HEK293 (cell line): ENCODE data around the gene RASA2.

Experiments
- CTCF ChIA-PET: fragments of 350-600 bp; formaldehyde crosslinking; extraction: SDS; loops from one replicate; lab custom pipeline; 2021; ENCODE audit warnings: antibody characterized with exemption; lab: Yijun Ruan, JAX
- POLR2A ChIA-PET: fragments of 300-600 bp; formaldehyde crosslinking; extraction: SDS; loops from one replicate; lab custom pipeline; 2020; ENCODE audit warnings: antibody characterized with exemption, inconsistent platforms; lab: Yijun Ruan, JAX
- H3K27ac ChIP-seq: fragments of 200-500 bp; sonication (Bioruptor generic); 2 replicates; pipeline ENCODE4 v1.5.1; 2014; ENCODE audit warnings: low read depth, low read length, control low read depth, inconsistent platforms; ENCODE audit errors: extremely low read depth
- H3K36me3 ChIP-seq, 2 experiments: fragments of 200-500 bp in 1 of 2; sonication (Bioruptor generic) in 1 of 2; 1 replicate in 1 of 2; 2 replicates in 1 of 2; pipeline ENCODE4 v1.5.1; 2014 to 2017; ENCODE audit warnings: inconsistent platforms in 2 of 2, low read length in 2 of 2; ENCODE audit not compliant: control insufficient read depth in 2 of 2, insufficient read depth in 1 of 2
- H3K4me1 ChIP-seq: fragments of 200-500 bp; sonication (Bioruptor generic); 2 replicates; pipeline ENCODE4 v1.5.1; 2014; ENCODE audit warnings: mild to moderate bottlenecking, low read length, inconsistent platforms; ENCODE audit not compliant: control insufficient read depth, insufficient read depth
- H3K4me3 ChIP-seq: 2 replicates; pipeline ENCODE4 v1.5.1; 2011; ENCODE audit warnings: low read depth, mild to moderate bottlenecking, control low read depth, low read length, moderate library complexity
- H3K9me3 ChIP-seq: fragments of 200-500 bp; sonication (Bioruptor generic); 2 replicates; pipeline ENCODE4 v1.5.1; 2014; ENCODE audit warnings: low read depth, low read length, inconsistent platforms; ENCODE audit not compliant: control insufficient read depth, insufficient read depth
- KLF10 ChIP-seq: fragments of 450-650 bp; IDR thresholded peaks from 2 replicates; pipeline ENCODE4 v1.5.1; 2018; ENCODE audit warnings: missing biosample characterization, mild to moderate bottlenecking, missing genetic modification characterization
- KLF7 ChIP-seq: fragments of 450-650 bp; formaldehyde crosslinking; IDR thresholded peaks from 2 replicates; pipeline ENCODE4 v1.5.1; 2016; ENCODE audit warnings: missing biosample characterization, missing genetic modification characterization, borderline replicate concordance
- KLF9 ChIP-seq: fragments of 450-650 bp; formaldehyde crosslinking; IDR thresholded peaks from 2 replicates; pipeline ENCODE4 v1.5.1; 2016; ENCODE audit warnings: missing biosample characterization, missing genetic modification characterization, low read depth
- OVOL3 ChIP-seq: fragments of 450-650 bp; formaldehyde crosslinking; IDR thresholded peaks from 2 replicates; pipeline ENCODE4 v1.5.1; 2016; ENCODE audit warnings: missing biosample characterization, missing genetic modification characterization
- SETDB1 ChIP-seq: IDR thresholded peaks from one replicate; pipeline ENCODE4 v1.6.1; 2017; ENCODE audit warnings: mild to moderate bottlenecking, low read length, moderate library complexity, mixed read lengths; ENCODE audit not compliant: insufficient read length
- ZBTB48 ChIP-seq: fragments of 450-650 bp; formaldehyde crosslinking; IDR thresholded peaks from 2 replicates; pipeline ENCODE4 v1.5.1; 2016; ENCODE audit warnings: missing biosample characterization, missing genetic modification characterization
- ZBTB8A ChIP-seq: fragments of 450-650 bp; formaldehyde crosslinking; IDR thresholded peaks from 2 replicates; pipeline ENCODE4 v1.5.1; 2016; ENCODE audit warnings: missing biosample characterization, missing genetic modification characterization
- ZIC2 ChIP-seq: fragments of 450-650 bp; formaldehyde crosslinking; IDR thresholded peaks from 2 replicates; pipeline ENCODE4 v1.5.1; 2016; ENCODE audit warnings: missing biosample characterization, missing genetic modification characterization
- ZNF138 ChIP-seq: fragments of 450-650 bp; formaldehyde crosslinking; IDR thresholded peaks from 2 replicates; pipeline ENCODE4 v1.5.1; 2016; ENCODE audit warnings: missing biosample characterization, missing genetic modification characterization, borderline replicate concordance
- ZNF202 ChIP-seq: fragments of 450-650 bp; formaldehyde crosslinking; IDR thresholded peaks from 2 replicates; pipeline ENCODE4 v1.5.1; 2016; ENCODE audit warnings: missing biosample characterization, missing genetic modification characterization, borderline replicate concordance
- ZNF221 ChIP-seq: fragments of 450-650 bp; formaldehyde crosslinking; IDR thresholded peaks from 2 replicates; pipeline ENCODE4 v1.5.1; 2017; ENCODE audit warnings: missing biosample characterization, missing genetic modification characterization, borderline replicate concordance
- ZNF23 ChIP-seq: fragments of 450-650 bp; formaldehyde crosslinking; IDR thresholded peaks from 2 replicates; pipeline ENCODE4 v1.5.1; 2016; ENCODE audit warnings: missing biosample characterization, missing genetic modification characterization, borderline replicate concordance
- ZNF391 ChIP-seq: fragments of 450-650 bp; formaldehyde crosslinking; IDR thresholded peaks from 2 replicates; pipeline ENCODE4 v1.5.1; 2016; ENCODE audit warnings: low read depth, missing biosample characterization, missing genetic modification characterization, borderline replicate concordance
- ZNF510 ChIP-seq: fragments of 450-650 bp; formaldehyde crosslinking; IDR thresholded peaks from 2 replicates; pipeline ENCODE4 v1.5.1; 2018; ENCODE audit warnings: mild to moderate bottlenecking, missing genetic modification characterization, missing biosample characterization; ENCODE audit not compliant: insufficient replicate concordance
- ZNF555 ChIP-seq: fragments of 450-650 bp; formaldehyde crosslinking; conservative IDR thresholded peaks from 2 replicates; pipeline ENCODE4 v1.5.1; 2017; ENCODE audit warnings: missing biosample characterization, mild to moderate bottlenecking, missing genetic modification characterization, inconsistent platforms
- ZNF701 ChIP-seq: fragments of 450-650 bp; formaldehyde crosslinking; IDR thresholded peaks from 2 replicates; pipeline ENCODE4 v1.5.1; 2016; ENCODE audit warnings: missing biosample characterization, missing genetic modification characterization
- ZNF707 ChIP-seq: fragments of 450-650 bp; formaldehyde crosslinking; IDR thresholded peaks from 2 replicates; pipeline ENCODE4 v1.5.1; 2016; ENCODE audit warnings: missing biosample characterization, missing genetic modification characterization
- ZNF791 ChIP-seq: fragments of 450-650 bp; formaldehyde crosslinking; IDR thresholded peaks from 2 replicates; pipeline ENCODE4 v1.5.1; 2016; ENCODE audit warnings: missing biosample characterization, missing genetic modification characterization
- ZNF792 ChIP-seq: fragments of 450-650 bp; formaldehyde crosslinking; IDR thresholded peaks from 2 replicates; pipeline ENCODE4 v1.5.1; 2016; ENCODE audit warnings: missing biosample characterization, missing genetic modification characterization
- TF ChIP-seq, protein P1 (sequence below): fragments of 450-650 bp; formaldehyde crosslinking; IDR thresholded peaks from 2 replicates; pipeline ENCODE4 v1.5.1; 2016; ENCODE audit warnings: missing biosample characterization, missing genetic modification characterization
- TF ChIP-seq, protein P2 (sequence below): sonication (generic); formaldehyde crosslinking; IDR thresholded peaks from 2 replicates; pipeline ENCODE4 v1.8.1; 2022; ENCODE audit warnings: mild to moderate bottlenecking, moderate library complexity, missing genetic modification reagents
- TF ChIP-seq, protein P3 (sequence below): fragments of 450-650 bp; formaldehyde crosslinking; IDR thresholded peaks from 2 replicates; pipeline ENCODE4 v1.5.1; 2016; ENCODE audit warnings: missing biosample characterization, missing genetic modification characterization, borderline replicate concordance
- TF ChIP-seq, protein P4 (sequence below): fragments of 450-650 bp; formaldehyde crosslinking; IDR thresholded peaks from 2 replicates; pipeline ENCODE4 v1.5.1; 2016; ENCODE audit warnings: missing biosample characterization, missing genetic modification characterization, borderline replicate concordance

RASA2 gene

DNA sequence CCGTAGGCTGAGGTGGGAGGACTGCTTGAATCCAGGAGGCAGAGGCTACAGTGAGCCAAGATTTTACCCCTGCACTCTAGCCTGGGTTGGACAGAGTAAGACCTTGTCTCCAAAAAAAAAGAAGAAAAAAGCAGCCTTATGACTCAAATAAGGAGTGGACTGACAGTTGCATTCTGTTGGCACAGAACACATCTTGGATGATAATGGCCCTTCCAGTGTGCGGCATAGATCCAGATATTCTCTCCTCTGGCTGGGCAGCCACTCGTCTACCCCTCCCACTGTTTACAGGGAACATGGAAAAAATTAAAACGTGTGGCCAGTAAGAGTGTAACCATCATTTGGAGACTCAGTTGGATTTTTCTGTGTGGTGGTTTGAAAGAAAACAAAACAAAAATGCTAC lies 132.6 kb downstream of the RASA2 start (continued):
- TF ChIP-seq ZNF510 (tag by site-specific recombination) (no peak), ZNF707 (no peak), OVOL3 (no peak), ZNF202 (no peak), ZNF701 (tag by site-specific recombination) (no peak)

DNA sequence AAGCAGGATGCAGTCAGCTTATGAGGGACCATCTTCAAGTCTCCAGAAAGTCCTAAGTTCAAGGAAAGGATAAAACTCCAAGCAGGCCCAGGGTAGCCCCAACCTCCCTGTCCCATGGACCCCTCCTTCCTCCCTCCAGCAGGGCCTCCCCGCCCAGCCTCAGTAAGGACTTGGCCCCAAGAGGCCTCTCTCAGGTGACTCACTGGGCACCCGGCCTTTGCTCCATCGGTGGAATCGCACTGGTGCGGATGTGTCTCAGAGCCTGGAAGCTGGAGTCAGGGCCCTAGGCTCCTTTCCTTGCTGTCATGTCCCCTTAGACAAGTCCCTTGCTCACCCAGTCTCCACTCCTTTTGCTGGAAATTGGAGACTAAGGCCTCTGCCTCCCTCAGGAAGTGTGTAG lies 136.9 kb downstream of the RASA2 start:
- ChIA-PET POLR2A (no interaction called here), CTCF (no interaction called here)
- Histone ChIP-seq H3K4me3 (no peak overlapping the region), H3K36me3 (no peaks in the 10 kb centered on the region), H3K9me3 (no peaks in the 10 kb centered on the region), H3K27ac (no peak overlapping the region), H3K4me1 (no peaks in the 10 kb centered on the region)
- TF ChIP-seq KLF10 (tag by site-specific recombination) (no peak), ZIC2 (no peak), SETDB1 (no peak), ZNF555 (tag by site-specific recombination) (no peak), ZNF391 (tag by site-specific recombination) (no peak), KLF7 (tag by site-specific recombination) (no peak), ZNF138 (tag by site-specific recombination) (no peak), KLF9 (tag by site-specific recombination) (no peak), ZBTB48 (tag by site-specific recombination) (no peak), ZBTB8A (no peak), ZNF792 (tag by site-specific recombination) (no peak), ZNF23 (tag by site-specific recombination) (no peak)
- TF ChIP-seq, protein P1, sequence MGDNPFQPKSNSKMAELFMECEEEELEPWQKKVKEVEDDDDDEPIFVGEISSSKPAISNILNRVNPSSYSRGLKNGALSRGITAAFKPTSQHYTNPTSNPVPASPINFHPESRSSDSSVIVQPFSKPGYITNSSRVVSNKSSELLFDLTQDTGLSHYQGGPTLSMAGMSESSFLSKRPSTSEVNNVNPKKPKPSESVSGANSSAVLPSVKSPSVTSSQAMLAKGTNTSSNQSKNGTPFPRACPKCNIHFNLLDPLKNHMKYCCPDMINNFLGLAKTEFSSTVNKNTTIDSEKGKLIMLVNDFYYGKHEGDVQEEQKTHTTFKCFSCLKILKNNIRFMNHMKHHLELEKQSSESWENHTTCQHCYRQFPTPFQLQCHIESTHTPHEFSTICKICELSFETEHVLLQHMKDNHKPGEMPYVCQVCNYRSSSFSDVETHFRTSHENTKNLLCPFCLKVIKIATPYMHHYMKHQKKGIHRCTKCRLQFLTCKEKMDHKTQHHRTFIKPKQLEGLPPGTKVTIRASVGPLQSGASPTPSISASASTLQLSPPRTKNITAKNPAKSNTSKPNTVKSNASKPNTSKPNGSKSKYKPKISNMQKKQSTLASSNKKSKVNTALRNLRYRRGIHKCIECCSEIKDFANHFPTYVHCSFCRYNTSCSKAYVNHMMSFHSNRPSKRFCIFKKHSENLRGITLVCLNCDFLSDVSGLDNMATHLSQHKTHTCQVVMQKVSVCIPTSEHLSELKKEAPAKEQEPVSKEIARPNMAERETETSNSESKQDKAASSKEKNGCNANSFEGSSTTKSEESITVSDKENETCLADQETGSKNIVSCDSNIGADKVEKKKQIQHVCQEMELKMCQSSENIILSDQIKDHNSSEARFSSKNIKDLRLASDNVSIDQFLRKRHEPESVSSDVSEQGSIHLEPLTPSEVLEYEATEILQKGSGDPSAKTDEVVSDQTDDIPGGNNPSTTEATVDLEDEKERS, result no peak
- TF ChIP-seq, protein P2, sequence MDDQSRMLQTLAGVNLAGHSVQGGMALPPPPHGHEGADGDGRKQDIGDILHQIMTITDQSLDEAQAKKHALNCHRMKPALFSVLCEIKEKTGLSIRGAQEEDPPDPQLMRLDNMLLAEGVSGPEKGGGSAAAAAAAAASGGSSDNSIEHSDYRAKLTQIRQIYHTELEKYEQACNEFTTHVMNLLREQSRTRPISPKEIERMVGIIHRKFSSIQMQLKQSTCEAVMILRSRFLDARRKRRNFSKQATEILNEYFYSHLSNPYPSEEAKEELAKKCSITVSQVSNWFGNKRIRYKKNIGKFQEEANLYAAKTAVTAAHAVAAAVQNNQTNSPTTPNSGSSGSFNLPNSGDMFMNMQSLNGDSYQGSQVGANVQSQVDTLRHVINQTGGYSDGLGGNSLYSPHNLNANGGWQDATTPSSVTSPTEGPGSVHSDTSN (CRISPR knock-in tag), result no peak
- TF ChIP-seq, protein P3, sequence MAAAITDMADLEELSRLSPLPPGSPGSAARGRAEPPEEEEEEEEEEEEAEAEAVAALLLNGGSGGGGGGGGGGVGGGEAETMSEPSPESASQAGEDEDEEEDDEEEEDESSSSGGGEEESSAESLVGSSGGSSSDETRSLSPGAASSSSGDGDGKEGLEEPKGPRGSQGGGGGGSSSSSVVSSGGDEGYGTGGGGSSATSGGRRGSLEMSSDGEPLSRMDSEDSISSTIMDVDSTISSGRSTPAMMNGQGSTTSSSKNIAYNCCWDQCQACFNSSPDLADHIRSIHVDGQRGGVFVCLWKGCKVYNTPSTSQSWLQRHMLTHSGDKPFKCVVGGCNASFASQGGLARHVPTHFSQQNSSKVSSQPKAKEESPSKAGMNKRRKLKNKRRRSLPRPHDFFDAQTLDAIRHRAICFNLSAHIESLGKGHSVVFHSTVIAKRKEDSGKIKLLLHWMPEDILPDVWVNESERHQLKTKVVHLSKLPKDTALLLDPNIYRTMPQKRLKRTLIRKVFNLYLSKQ, result no peak

DNA sequence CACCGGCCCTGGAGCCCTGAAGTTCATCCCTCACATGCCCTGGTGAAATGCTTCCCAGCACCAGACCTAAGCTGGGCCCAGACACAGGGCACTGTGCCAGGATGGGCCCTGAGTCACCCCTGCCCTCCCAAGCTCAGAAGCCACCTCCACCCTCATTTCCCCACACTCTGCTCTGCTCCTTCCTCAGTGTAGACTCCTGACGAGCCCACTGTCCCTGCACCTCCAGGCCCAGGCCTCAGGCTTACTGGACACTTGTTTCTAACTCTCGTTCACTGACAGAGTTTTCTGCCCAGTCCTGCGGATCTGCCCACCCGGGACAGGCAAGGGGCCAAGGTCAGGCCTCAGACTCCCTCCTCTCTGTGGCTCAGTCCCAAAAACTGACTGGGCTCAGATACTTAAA lies 138.7 kb downstream of the RASA2 start:
- ChIA-PET CTCF (no interaction called here), POLR2A (no interaction called here)
- H3K9me3 ChIP-seq, result no peaks in the 10 kb centered on the region

More for the DNA sequence above, 138.7 kb downstream of the RASA2 start:
- H3K36me3 ChIP-seq, result no peaks in the 10 kb centered on the region
- TF ChIP-seq ZNF221 (no peak), ZNF791 (no peak)
- TF ChIP-seq, protein P4, sequence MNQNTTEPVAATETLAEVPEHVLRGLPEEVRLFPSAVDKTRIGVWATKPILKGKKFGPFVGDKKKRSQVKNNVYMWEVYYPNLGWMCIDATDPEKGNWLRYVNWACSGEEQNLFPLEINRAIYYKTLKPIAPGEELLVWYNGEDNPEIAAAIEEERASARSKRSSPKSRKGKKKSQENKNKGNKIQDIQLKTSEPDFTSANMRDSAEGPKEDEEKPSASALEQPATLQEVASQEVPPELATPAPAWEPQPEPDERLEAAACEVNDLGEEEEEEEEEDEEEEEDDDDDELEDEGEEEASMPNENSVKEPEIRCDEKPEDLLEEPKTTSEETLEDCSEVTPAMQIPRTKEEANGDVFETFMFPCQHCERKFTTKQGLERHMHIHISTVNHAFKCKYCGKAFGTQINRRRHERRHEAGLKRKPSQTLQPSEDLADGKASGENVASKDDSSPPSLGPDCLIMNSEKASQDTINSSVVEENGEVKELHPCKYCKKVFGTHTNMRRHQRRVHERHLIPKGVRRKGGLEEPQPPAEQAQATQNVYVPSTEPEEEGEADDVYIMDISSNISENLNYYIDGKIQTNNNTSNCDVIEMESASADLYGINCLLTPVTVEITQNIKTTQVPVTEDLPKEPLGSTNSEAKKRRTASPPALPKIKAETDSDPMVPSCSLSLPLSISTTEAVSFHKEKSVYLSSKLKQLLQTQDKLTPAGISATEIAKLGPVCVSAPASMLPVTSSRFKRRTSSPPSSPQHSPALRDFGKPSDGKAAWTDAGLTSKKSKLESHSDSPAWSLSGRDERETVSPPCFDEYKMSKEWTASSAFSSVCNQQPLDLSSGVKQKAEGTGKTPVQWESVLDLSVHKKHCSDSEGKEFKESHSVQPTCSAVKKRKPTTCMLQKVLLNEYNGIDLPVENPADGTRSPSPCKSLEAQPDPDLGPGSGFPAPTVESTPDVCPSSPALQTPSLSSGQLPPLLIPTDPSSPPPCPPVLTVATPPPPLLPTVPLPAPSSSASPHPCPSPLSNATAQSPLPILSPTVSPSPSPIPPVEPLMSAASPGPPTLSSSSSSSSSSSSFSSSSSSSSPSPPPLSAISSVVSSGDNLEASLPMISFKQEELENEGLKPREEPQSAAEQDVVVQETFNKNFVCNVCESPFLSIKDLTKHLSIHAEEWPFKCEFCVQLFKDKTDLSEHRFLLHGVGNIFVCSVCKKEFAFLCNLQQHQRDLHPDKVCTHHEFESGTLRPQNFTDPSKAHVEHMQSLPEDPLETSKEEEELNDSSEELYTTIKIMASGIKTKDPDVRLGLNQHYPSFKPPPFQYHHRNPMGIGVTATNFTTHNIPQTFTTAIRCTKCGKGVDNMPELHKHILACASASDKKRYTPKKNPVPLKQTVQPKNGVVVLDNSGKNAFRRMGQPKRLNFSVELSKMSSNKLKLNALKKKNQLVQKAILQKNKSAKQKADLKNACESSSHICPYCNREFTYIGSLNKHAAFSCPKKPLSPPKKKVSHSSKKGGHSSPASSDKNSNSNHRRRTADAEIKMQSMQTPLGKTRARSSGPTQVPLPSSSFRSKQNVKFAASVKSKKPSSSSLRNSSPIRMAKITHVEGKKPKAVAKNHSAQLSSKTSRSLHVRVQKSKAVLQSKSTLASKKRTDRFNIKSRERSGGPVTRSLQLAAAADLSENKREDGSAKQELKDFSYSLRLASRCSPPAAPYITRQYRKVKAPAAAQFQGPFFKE (tag by site-specific recombination), result no peak
- no peaks in the 10 kb centered on the region for H3K4me1 ChIP-seq
- H3K4me3 ChIP-seq, result no peak overlapping the region
- no peak overlapping the region for H3K27ac ChIP-seq
